ENCODE data around the gene CHRM4. TPM values are rescaled to one million over a fixed set of nuclear protein-coding genes. Genes with fewer than 3 reads are reported as not detected.
A peak's percentile ranks its signal among the peaks of the same experiment; 100 is the strongest.

CHRM4 gene
- total RNA-seq, 5 donors from 2014 or later (not counting 1 experiment from before 2014, with no cell fraction given): 0.18 to 3.9 (median 1.5) TPM; not detected in 1

DNA sequence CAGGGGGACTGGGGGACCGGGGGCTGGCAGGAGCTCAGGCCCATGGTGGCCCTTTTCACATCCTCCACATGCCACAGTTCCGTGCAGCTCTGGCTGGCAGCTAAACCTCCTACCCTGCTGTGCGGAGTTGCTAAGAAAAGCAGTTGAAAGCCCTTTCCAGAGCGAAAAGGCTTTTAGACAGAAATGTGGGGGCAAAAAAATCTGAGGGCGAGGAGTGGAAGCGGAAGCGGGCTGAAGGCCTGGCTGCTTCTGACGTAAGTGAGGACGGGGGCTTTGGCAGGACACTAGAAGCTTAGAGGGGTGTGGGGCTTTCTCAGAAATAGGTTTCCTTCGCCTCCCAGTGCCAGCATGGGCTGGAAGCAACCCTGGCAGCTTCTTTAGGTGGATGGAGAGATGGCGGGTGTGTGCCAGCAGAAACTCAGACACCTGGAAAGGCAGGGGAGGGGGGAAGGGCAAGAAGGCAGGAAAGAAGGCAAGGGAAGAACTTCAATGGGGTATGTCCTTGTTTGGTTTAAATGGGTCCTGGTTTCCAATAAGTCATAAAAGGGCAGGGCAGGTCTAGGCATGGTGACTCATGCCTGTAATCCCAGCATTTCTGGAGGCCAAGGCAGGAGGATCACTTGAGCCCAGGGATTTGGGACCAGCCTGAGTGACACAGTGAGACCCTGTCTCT is 55.5 kb downstream of the CHRM4 start:
- POLR2A ChIA-PET: no interaction called here
- Mint-ChIP-seq H3K36me3 (no peaks in the 10 kb centered on the region), H3K27ac (peak overlapping the region; percentile 60 to 79), H3K9me3 (no peaks in the 10 kb centered on the region), H3K27me3 (peaks cover 0 to 5% of the 10 kb centered on the region in 2 donors), H3K4me3 (peak overlapping the region in 1 of 3 donors; percentile 78), H3K4me1 (peaks cover 69 to 79% (median 78%) of the 10 kb centered on the region in 3 donors)
- peaks cover 0 to 51% of the 10 kb centered on the region in 2 experiments for H3K27me3 ChIP-seq (replicated peaks in 1 of 2; ENCODE audit: control insufficient read depth in 2 of 2, extremely low read depth in 1 of 2, insufficient read depth in 2 of 2, low read length in 1 of 2)
- H3K36me3 ChIP-seq (ENCODE audit: control insufficient read depth in 2 of 2, extremely low read depth in 1 of 2, insufficient read depth in 1 of 2, low read length in 1 of 2): peaks cover 0 to 4% of the 10 kb centered on the region in 2 donors
- CTCF ChIA-PET: no interaction called here
- H3K4me3 ChIP-seq (ENCODE audit: control insufficient read depth in 1 of 2, extremely low read depth in 1 of 2, low read length in 1 of 2): peak overlapping the region in 1 of 2 donors; percentile 39
- WGBS (ENCODE audit: insufficient coverage): 98% methylated on average over 9 of the region's 11 CpGs
- peaks cover 52 to 81% of the 10 kb centered on the region in 2 experiments for H3K4me1 ChIP-seq (ENCODE audit: control insufficient read depth in 1 of 2, extremely low read depth in 1 of 2, insufficient read depth in 2 of 2, low read length in 2 of 2)
- DNase-seq (no peak), ATAC-seq (replicated peaks in 1 of 4) (no peak)
- H3K9me3 ChIP-seq: no peaks in the 10 kb centered on the region
- no peak overlapping the region for H3K27ac ChIP-seq (ENCODE audit: low read length)

DNA sequence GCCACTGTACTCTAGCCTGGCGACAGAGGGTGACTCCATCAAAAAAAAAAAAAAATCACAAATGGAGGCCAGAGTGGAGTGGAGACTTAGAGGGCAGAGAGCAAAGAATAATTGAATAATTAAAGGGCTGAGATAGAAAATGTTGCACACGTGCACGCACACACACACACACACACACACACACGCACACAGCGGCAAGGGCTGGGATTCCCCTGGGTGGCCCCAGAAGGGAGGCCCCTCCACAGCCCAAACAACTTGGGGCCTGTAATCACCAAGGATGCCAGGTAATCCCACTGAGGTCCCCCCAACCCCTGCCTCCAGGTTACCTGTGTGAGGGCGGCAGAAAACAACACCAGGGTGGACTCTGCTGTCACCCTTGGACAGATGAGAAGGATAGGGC is 56.3 kb downstream of the CHRM4 start:
- Histone ChIP-seq H3K4me3 (ENCODE audit: control insufficient read depth in 1 of 2, extremely low read depth in 1 of 2, low read length in 1 of 2) (peak overlapping the region in 1 of 2 donors; percentile 39), H3K9me3 (no peaks in the 10 kb centered on the region), H3K4me1 (ENCODE audit: control insufficient read depth in 1 of 2, extremely low read depth in 1 of 2, insufficient read depth in 2 of 2, low read length in 2 of 2) (peaks cover 52 to 83% of the 10 kb centered on the region in 2 experiments), H3K36me3 (ENCODE audit: control insufficient read depth in 2 of 2, extremely low read depth in 1 of 2, insufficient read depth in 1 of 2, low read length in 1 of 2) (peaks cover 0 to 4% of the 10 kb centered on the region in 2 donors), H3K27ac (ENCODE audit: low read length) (no peak overlapping the region), H3K27me3 (replicated peaks in 1 of 2; ENCODE audit: control insufficient read depth in 2 of 2, extremely low read depth in 1 of 2, insufficient read depth in 2 of 2, low read length in 1 of 2) (peaks cover 0 to 51% of the 10 kb centered on the region in 2 experiments)
- 80% methylated on average over 1 of the region's 6 CpGs for WGBS (ENCODE audit: insufficient coverage)
- Mint-ChIP-seq H3K36me3 (no peaks in the 10 kb centered on the region), H3K9me3 (no peaks in the 10 kb centered on the region), H3K4me1 (peaks cover 73 to 81% (median 79%) of the 10 kb centered on the region in 3 donors), H3K27ac (peak overlapping the region; percentile 68 to 80), H3K4me3 (peak overlapping the region in 1 of 3 donors; percentile 78), H3K27me3 (peaks cover 0 to 8% of the 10 kb centered on the region in 2 donors)
- ATAC-seq (replicated peaks in 1 of 4) (no peak), DNase-seq (no peak)
- CTCF ChIA-PET: interaction anchor here in 1 of 2 donors (0.7 kb wide), 1 partner anchor 11 kb away, joined by 3 read pairs; no protein-coding TSS in a partner anchor
- POLR2A ChIA-PET: no interaction called here

DNA sequence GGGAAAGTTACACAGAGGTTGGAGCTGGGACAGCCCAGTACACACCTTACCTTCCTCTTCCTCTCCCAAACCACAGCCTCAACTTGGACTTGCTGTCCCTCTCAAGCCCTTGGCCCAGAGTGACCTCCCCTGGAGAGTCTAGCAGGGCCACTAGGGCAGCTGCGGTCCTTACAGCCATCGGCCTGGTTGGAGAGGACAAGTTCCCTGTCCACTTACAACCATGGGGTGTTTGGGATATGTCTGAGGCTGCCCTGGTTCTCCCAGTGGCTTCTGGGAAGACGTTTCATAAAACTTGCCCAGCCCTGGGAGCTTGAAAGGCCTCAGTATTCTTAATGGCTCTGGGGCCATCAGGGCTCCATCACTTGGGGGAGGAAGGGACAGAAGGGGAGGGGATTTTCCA is 57.4 kb downstream of the CHRM4 start:
- POLR2A ChIA-PET: no interaction called here
- no CpG with 5 or more reads among the region's 3 CpGs for WGBS (ENCODE audit: insufficient coverage)
- no peaks in the 10 kb centered on the region for H3K9me3 ChIP-seq
- CTCF ChIA-PET: interaction anchor here in 1 of 2 donors (0.6 kb wide), 1 partner anchor 830 kb away, joined by 5 read pairs; no protein-coding TSS in a partner anchor
- ATAC-seq (replicated peaks in 1 of 4) (no peak), DNase-seq (no peak)
- H3K36me3 Mint-ChIP-seq: no peaks in the 10 kb centered on the region
- H3K4me1 Mint-ChIP-seq: peaks cover 77 to 84% (median 79%) of the 10 kb centered on the region in 3 donors
- peaks cover 0 to 9% of the 10 kb centered on the region in 2 donors for H3K27me3 Mint-ChIP-seq
- peaks cover 51 to 87% of the 10 kb centered on the region in 2 experiments for H3K4me1 ChIP-seq (ENCODE audit: control insufficient read depth in 1 of 2, extremely low read depth in 1 of 2, insufficient read depth in 2 of 2, low read length in 2 of 2)
- H3K4me3 Mint-ChIP-seq: peak overlapping the region; percentile 78 to 83 (median 81)
- peaks cover 0 to 52% of the 10 kb centered on the region in 2 experiments for H3K27me3 ChIP-seq (replicated peaks in 1 of 2; ENCODE audit: control insufficient read depth in 2 of 2, extremely low read depth in 1 of 2, insufficient read depth in 2 of 2, low read length in 1 of 2)
- H3K4me3 ChIP-seq (ENCODE audit: control insufficient read depth in 1 of 2, extremely low read depth in 1 of 2, low read length in 1 of 2): peak overlapping the region; percentile 59 to 60
- peak overlapping the region in 1 of 2 donors; percentile 90 for H3K27ac Mint-ChIP-seq
- no peak overlapping the region for H3K27ac ChIP-seq (ENCODE audit: low read length)
- peaks cover 0 to 4% of the 10 kb centered on the region in 2 donors for H3K36me3 ChIP-seq (ENCODE audit: control insufficient read depth in 2 of 2, extremely low read depth in 1 of 2, insufficient read depth in 1 of 2, low read length in 1 of 2)
- H3K9me3 Mint-ChIP-seq: no peaks in the 10 kb centered on the region

Other genes with a start within 250 kb of the CHRM4 start
- under 1 TPM in 3 of 5 donors, not detected in 2; 0.38 to 0.72 (median 0.38) TPM for gene CREB3L1, start 114.1 kb downstream of the CHRM4 start, total RNA-seq
- 100 to 1,000 TPM; 235 to 318 (median 251) TPM for gene DGKZ, start 44.3 kb downstream of the CHRM4 start, total RNA-seq
- 1 to 10 TPM; 5.8 to 8.6 (median 8.3) TPM for gene MDK, start 10.1 kb downstream of the CHRM4 start, total RNA-seq
- gene AMBRA1, start 202.2 kb upstream of the CHRM4 start, total RNA-seq: 10 to 100 TPM; 35.5 to 49.7 (median 42.7) TPM
- gene HARBI1, start 225.5 kb upstream of the CHRM4 start, total RNA-seq: 10 to 100 TPM in 3 of 5 donors, 1 to 10 TPM in 2; 6.7 to 17.3 (median 10.3) TPM
- 100 to 1,000 TPM in 4 of 5 donors, 10 to 100 TPM in 1; 91.8 to 115 (median 102) TPM for gene ATG13, start 225.8 kb upstream of the CHRM4 start, total RNA-seq

All from T-cell (primary cell).